Measurements from ENCODE around the gene LRG1. TPM values are rescaled to one million over a fixed set of nuclear protein-coding genes. Genes with fewer than 3 reads are reported as not detected.

The LRG1 gene
- total and polyA plus RNA-seq, 4 donors = 57.8 to 1,122 (median 661) TPM

- Histone ChIP-seq H3K36me3 (ENCODE audit: control insufficient read depth in 4 of 4, insufficient read depth in 3 of 4, low read depth in 1 of 4, low read length in 3 of 4) (no peaks in the 10 kb centered on the region), H3K4me3 (ENCODE audit: low read depth in 1 of 3, low read length in 3 of 3) (no peak overlapping the region), H3K27ac (ENCODE audit: low read depth in 1 of 2, low read length in 2 of 2) (no peak overlapping the region), H3K4me1 (ENCODE audit: control insufficient read depth in 4 of 4, insufficient read depth in 4 of 4, low read length in 3 of 4) (peaks cover 0 to 3% (median 1%) of the 10 kb centered on the region in 4 donors), H3K9me3 (ENCODE audit: control insufficient read depth in 4 of 4, low read length in 3 of 4) (no peaks in the 10 kb centered on the region), H3K9ac (ENCODE audit: low read depth in 1 of 2, low read length in 2 of 2) (no peak overlapping the region), H3K27me3 (ENCODE audit: control insufficient read depth in 4 of 4, insufficient read depth in 4 of 4, low read length in 3 of 4) (peaks cover 0 to 3% (median 0%) of the 10 kb centered on the region in 4 donors)
- 55% methylated on average over 17 of the region's 17 CpGs for WGBS
- no peak for TF ChIP-seq TAF1 (conservative IDR thresholded peaks at IDR 0.05)
- no peak for TF ChIP-seq NR2F2 (IDR thresholded peaks at IDR 0.05)
- no peak for TF ChIP-seq SP1 (IDR thresholded peaks at IDR 0.05)
- TF ChIP-seq REST (IDR thresholded peaks at IDR 0.05) = no peak
- TF ChIP-seq ATF3 (IDR thresholded peaks at IDR 0.05) = no peak
- no peak for TF ChIP-seq HNF4G (IDR thresholded peaks at IDR 0.05)
- TF ChIP-seq JUND (IDR thresholded peaks at IDR 0.05) = no peak
- no peak for TF ChIP-seq MAX (IDR thresholded peaks at IDR 0.05)
- no peak for TF ChIP-seq GABPA (IDR thresholded peaks at IDR 0.05 in 1 of 2, conservative IDR thresholded peaks at IDR 0.05 in 1 of 2)
- no peak for TF ChIP-seq ZBTB33 (IDR thresholded peaks at IDR 0.05)
- peak; percentile 78 to 83 for TF ChIP-seq RAD21 (IDR thresholded peaks at IDR 0.05)
- TF ChIP-seq EGR1 (IDR thresholded peaks at IDR 0.05; ENCODE audit: low read depth in 2 of 2) = no peak
- TF ChIP-seq FOXA2 (IDR thresholded peaks at IDR 0.05) = no peak
- no peak for TF ChIP-seq RXRA (IDR thresholded peaks at IDR 0.05)
- TF ChIP-seq HNF4A (conservative IDR thresholded peaks at IDR 0.05) = no peak
- TF ChIP-seq CTCF (IDR thresholded peaks at IDR 0.05; ENCODE audit: low read depth, low read length, missing input control) = peak; percentile 73
- DNase-seq (ENCODE audit: low spot score) = peak; percentile 75
These were observed 36.4 kb upstream of the LRG1 start for GRCh38 chr19:4576016-4576933.
